Astrocyte (in vitro differentiated cells and primary cell): ENCODE results near the gene MAN1A1. TPM values are rescaled to one million over a fixed set of nuclear protein-coding genes. Genes with fewer than 3 reads are reported as not detected.

Experiments used
- DNase-seq: peaks from one replicate; pipeline ENCODE4 v3.0.0-alpha.2; 2010; ENCODE audit warnings: low read depth
- FAIRE-seq: peaks from 2 replicates; lab custom pipeline; 2011; peaks lifted over from hg19 to GRCh38; lab: Jason Lieb, UNC
- H2AFZ ChIP-seq: 2 replicates; pipeline ENCODE4 v1.6.0; 2012; ENCODE audit warnings: low read depth, low read length, inconsistent platforms
- H3K27ac ChIP-seq: 2 replicates; pipeline ENCODE4 v1.5.1; 2011; ENCODE audit warnings: low read depth, low read length, inconsistent platforms
- H3K27me3 ChIP-seq: 2 replicates; pipeline ENCODE4 v1.6.0; 2011; ENCODE audit warnings: low read length, inconsistent platforms; ENCODE audit not compliant: insufficient read depth
- H3K36me3 ChIP-seq: 2 replicates; pipeline ENCODE4 v1.5.1; 2011; ENCODE audit warnings: low read length, inconsistent platforms; ENCODE audit not compliant: insufficient read depth
- H3K4me1 ChIP-seq: 2 replicates; pipeline ENCODE4 v1.5.1; 2011; ENCODE audit warnings: low read length, inconsistent platforms; ENCODE audit not compliant: insufficient read depth
- H3K4me2 ChIP-seq: 2 replicates; pipeline ENCODE4 v1.6.0; 2012; ENCODE audit warnings: low read length, inconsistent platforms
- H3K4me3 ChIP-seq: 2 replicates; pipeline ENCODE4 v1.5.1; 2011; ENCODE audit warnings: low read depth, mild to moderate bottlenecking, low read length, inconsistent platforms; ENCODE audit not compliant: insufficient read depth
- H3K79me2 ChIP-seq: 2 replicates; pipeline ENCODE4 v1.6.0; 2012; ENCODE audit warnings: mild to moderate bottlenecking, low read length, inconsistent platforms; ENCODE audit not compliant: insufficient read depth
- H3K9ac ChIP-seq: 2 replicates; pipeline ENCODE4 v1.6.0; 2012; ENCODE audit warnings: mild to moderate bottlenecking, low read length, inconsistent platforms
- H3K9me3 ChIP-seq: 2 replicates; pipeline ENCODE4 v1.5.1; 2012; ENCODE audit warnings: low read depth, mild to moderate bottlenecking, low read length, inconsistent platforms; ENCODE audit not compliant: insufficient read depth
- H4K20me1 ChIP-seq: 2 replicates; pipeline ENCODE4 v1.6.0; 2012; ENCODE audit warnings: low read length, inconsistent platforms; ENCODE audit not compliant: insufficient read depth
- H3K27ac Mint-ChIP-seq: one replicate; pipeline ENCODE4 v1.8.0; 2021; ENCODE audit warnings: mild to moderate bottlenecking, mixed read lengths; ENCODE audit not compliant: unreplicated experiment
- H3K27me3 Mint-ChIP-seq: one replicate; pipeline ENCODE4 v1.8.0; 2021; ENCODE audit warnings: low read depth, mixed read lengths; ENCODE audit not compliant: unreplicated experiment
- H3K36me3 Mint-ChIP-seq: one replicate; pipeline ENCODE4 v1.8.0; 2021; ENCODE audit warnings: low read depth, mixed read lengths; ENCODE audit not compliant: unreplicated experiment
- H3K4me1 Mint-ChIP-seq: one replicate; pipeline ENCODE4 v1.8.0; 2021; ENCODE audit warnings: low read depth, mixed read lengths; ENCODE audit not compliant: unreplicated experiment
- H3K4me3 Mint-ChIP-seq: one replicate; pipeline ENCODE4 v1.8.0; 2021; ENCODE audit warnings: mild to moderate bottlenecking, moderate library complexity, mixed read lengths; ENCODE audit not compliant: unreplicated experiment
- H3K9me3 Mint-ChIP-seq: one replicate; pipeline ENCODE4 v1.8.0; 2021; ENCODE audit warnings: mild to moderate bottlenecking, mixed read lengths; ENCODE audit not compliant: unreplicated experiment
- CTCF ChIP-seq: IDR thresholded peaks from 2 replicates; pipeline ENCODE4 v1.5.1; 2011; ENCODE audit warnings: low read depth, mild to moderate bottlenecking, inconsistent platforms, low read length, moderate library complexity; ENCODE audit not compliant: insufficient read depth
- EZH2 ChIP-seq: IDR thresholded peaks from 2 replicates; pipeline ENCODE4 v1.6.1; 2012; ENCODE audit warnings: mild to moderate bottlenecking, low read length, inconsistent platforms; ENCODE audit not compliant: insufficient read depth
- total RNA-seq: library from RNA; stranded (reverse); gene quantifications from 2 replicates; pipeline ENCODE4 v1.2.1, GENCODE V29; 2021

MAN1A1 gene
- total RNA-seq, 1 donor from 2014 or later, result 11.7 TPM

GRCh38 chr6:119147101-119148053 is 202.2 kb downstream of the MAN1A1 start:
- H3K4me2 ChIP-seq, result peak overlapping the region; percentile 83
- no peaks in the 10 kb centered on the region for H3K79me2 ChIP-seq
- DNase-seq (peak; percentile 97), FAIRE-seq (peak; percentile 50)
- Mint-ChIP-seq H3K4me1 (peaks cover 34% of the 10 kb centered on the region), H3K27me3 (peaks cover 2% of the 10 kb centered on the region), H3K4me3 (no peak overlapping the region), H3K9me3 (no peaks in the 10 kb centered on the region), H3K36me3 (no peaks in the 10 kb centered on the region), H3K27ac (peak overlapping the region; percentile 94)
- no peaks in the 10 kb centered on the region for H3K9me3 ChIP-seq
- peak overlapping the region; percentile 15 for H3K4me3 ChIP-seq
- peak overlapping the region; percentile 52 for H2AFZ ChIP-seq
- peaks cover 34% of the 10 kb centered on the region for H3K4me1 ChIP-seq
- H3K36me3 ChIP-seq, result no peaks in the 10 kb centered on the region
- TF ChIP-seq CTCF (no peak), EZH2 (no peak)
- no peaks in the 10 kb centered on the region for H4K20me1 ChIP-seq
- peak overlapping the region; percentile 81 for H3K9ac ChIP-seq
- H3K27me3 ChIP-seq, result no peaks in the 10 kb centered on the region
- peak overlapping the region; percentile 89 for H3K27ac ChIP-seq

GRCh38 chr6:119145111-119145510 is 204.4 kb downstream of the MAN1A1 start:
- Histone ChIP-seq H4K20me1 (no peaks in the 10 kb centered on the region), H3K4me2 (no peak overlapping the region), H3K27me3 (no peaks in the 10 kb centered on the region), H3K4me1 (peaks cover 34% of the 10 kb centered on the region), H3K27ac (no peak overlapping the region), H3K9ac (no peak overlapping the region), H3K79me2 (no peaks in the 10 kb centered on the region), H3K4me3 (no peak overlapping the region), H2AFZ (no peak overlapping the region), H3K9me3 (no peaks in the 10 kb centered on the region), H3K36me3 (no peaks in the 10 kb centered on the region)
- no peaks in the 10 kb centered on the region for H3K9me3 Mint-ChIP-seq
- H3K36me3 Mint-ChIP-seq, result no peaks in the 10 kb centered on the region
- DNase-seq (no peak), FAIRE-seq (no peak)
- H3K4me1 Mint-ChIP-seq, result peaks cover 30% of the 10 kb centered on the region
- no peak overlapping the region for H3K27ac Mint-ChIP-seq
- peaks cover 2% of the 10 kb centered on the region for H3K27me3 Mint-ChIP-seq
- H3K4me3 Mint-ChIP-seq, result no peak overlapping the region
- no peak for TF ChIP-seq EZH2
- TF ChIP-seq CTCF, result no peak

- DNase-seq (no peak), FAIRE-seq (no peak)
- Histone ChIP-seq H3K36me3 (no peaks in the 10 kb centered on the region), H3K79me2 (no peaks in the 10 kb centered on the region), H3K27ac (no peak overlapping the region), H3K4me1 (peaks cover 13% of the 10 kb centered on the region), H3K27me3 (no peaks in the 10 kb centered on the region), H2AFZ (no peak overlapping the region), H3K9me3 (no peaks in the 10 kb centered on the region), H3K4me3 (no peak overlapping the region), H3K9ac (no peak overlapping the region), H4K20me1 (no peaks in the 10 kb centered on the region), H3K4me2 (no peak overlapping the region)
- Mint-ChIP-seq H3K4me1 (peaks cover 20% of the 10 kb centered on the region), H3K27me3 (peaks cover 2% of the 10 kb centered on the region), H3K27ac (no peak overlapping the region), H3K36me3 (no peaks in the 10 kb centered on the region), H3K4me3 (no peak overlapping the region), H3K9me3 (no peaks in the 10 kb centered on the region)
- TF ChIP-seq EZH2 (no peak), CTCF (no peak)
Measured at GRCh38 chr6:119142637-119143036, 206.9 kb downstream of the MAN1A1 start.
